ENCODE measurements around the gene TMEM178A. TPM values are rescaled to one million over a fixed set of nuclear protein-coding genes. Genes with fewer than 3 reads are reported as not detected.
A peak's percentile ranks its signal among the peaks of the same experiment; 100 is the strongest.
"Not testable (repeated sequence)": the region's sequence is repeated elsewhere in the genome, so short reads cannot be mapped to it uniquely, and the experiment has no call there.

Gene TMEM178A
- total RNA-seq (2014; rRNA removed; shearing (Covaris generic); ENCODE audit: low replicate concordance) = not detected in 2 replicates

- peaks cover 53% of the 10 kb centered on the region for H3K27me3 ChIP-seq
Observed at GRCh38 chr2:39665811-39666490, at the start of gene TMEM178A. TMEM178A (plus strand) TSS chr2:39665917; CDS start chr2:39665975, 58 bp downstream.

DNA sequence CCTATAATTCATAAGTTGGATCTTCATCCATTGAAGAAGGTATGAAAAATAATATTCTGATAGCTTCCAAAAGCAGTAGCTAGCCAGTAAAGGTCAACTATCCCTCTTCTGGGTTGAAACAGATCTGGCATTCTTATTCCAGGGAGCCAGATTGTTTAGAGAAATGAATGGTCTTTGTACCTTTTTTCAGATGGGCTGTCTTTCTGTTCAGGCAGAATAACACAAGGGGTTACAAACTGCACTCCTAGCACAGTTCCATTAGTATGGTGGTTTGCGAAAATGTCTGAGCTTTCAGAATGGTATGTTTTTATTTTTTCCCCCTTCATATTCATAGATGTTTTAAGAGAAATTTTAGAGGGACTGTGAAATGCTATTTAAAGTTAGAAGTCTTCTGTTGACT, 47.5 kb upstream of the TMEM178A start:
- H3K27me3 ChIP-seq = no peaks in the 10 kb centered on the region
- 0 out of 2 replicates have a peak, but pooled peaks cover 3% of the 10 kb centered on the region for H3K9me3 ChIP-seq
- no peak overlapping the region for H3K4me3 ChIP-seq
- DNase-seq = no peak
- H3K36me3 ChIP-seq = no peaks in the 10 kb centered on the region

More at GRCh38 chr2:39665811-39666490, at the start of gene TMEM178A:
- no peak for DNase-seq
- Histone ChIP-seq H3K36me3 (no peaks in the 10 kb centered on the region), H3K9me3 (no peaks in the 10 kb centered on the region), H3K4me3 (peak within 1 kb of the TSS; percentile 28)

DNA sequence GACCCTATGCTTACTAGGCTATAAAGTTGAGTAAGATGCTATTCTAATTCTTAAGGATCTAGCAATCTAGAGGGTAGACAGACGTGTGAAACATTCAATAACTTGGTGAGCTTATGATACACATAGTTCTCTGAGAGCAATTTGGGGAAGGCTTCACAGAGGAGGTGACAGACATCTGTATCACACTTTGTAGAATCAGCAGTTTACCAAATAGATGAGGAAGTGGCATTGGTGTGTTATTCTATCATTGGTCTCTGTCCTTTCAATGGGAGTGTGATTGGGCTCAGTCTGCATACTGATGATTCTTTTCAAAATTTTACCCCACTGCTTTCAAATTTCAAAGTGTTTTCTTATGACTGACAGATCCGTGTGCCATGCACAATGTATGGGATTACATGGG, 47.0 kb upstream of the TMEM178A start:
- H3K4me3 ChIP-seq = no peak overlapping the region
- no peaks in the 10 kb centered on the region for H3K27me3 ChIP-seq
- H3K36me3 ChIP-seq = no peaks in the 10 kb centered on the region
- 0 out of 2 replicates have a peak, but pooled peaks cover 3% of the 10 kb centered on the region for H3K9me3 ChIP-seq
- DNase-seq = no peak

DNA sequence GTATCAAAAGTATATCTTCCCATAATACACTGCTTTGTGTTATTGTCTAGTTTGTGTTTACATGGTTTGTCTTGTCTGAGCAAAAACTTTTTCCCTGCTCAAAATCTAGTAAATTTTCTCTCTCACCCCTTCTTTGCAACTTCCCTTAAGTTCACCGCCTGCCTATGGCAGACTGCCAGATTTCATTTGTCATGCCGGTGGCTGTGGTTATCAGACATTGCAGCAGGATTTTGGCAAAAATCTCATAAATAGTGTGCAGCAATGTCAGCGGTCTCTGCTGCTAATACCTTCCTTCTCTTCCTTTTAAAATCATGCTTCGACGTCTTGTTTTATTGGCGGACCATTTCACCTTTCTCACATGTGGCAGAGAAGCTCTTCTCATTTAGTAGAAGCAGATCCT, 45.6 kb upstream of the TMEM178A start:
- no peak overlapping the region for H3K4me3 ChIP-seq
- no peaks in the 10 kb centered on the region for H3K27me3 ChIP-seq
- DNase-seq = peak; percentile 87
- H3K36me3 ChIP-seq = no peaks in the 10 kb centered on the region
- no peaks in the 10 kb centered on the region for H3K9me3 ChIP-seq

GRCh38 chr2:39621596-39621995, 44.1 kb upstream of the TMEM178A start:
- no peaks in the 10 kb centered on the region for H3K27me3 ChIP-seq
- no peak for DNase-seq
- no peaks in the 10 kb centered on the region for H3K9me3 ChIP-seq
- no peak overlapping the region for H3K4me3 ChIP-seq
- H3K36me3 ChIP-seq = no peaks in the 10 kb centered on the region

- DNase-seq = no peak
- no peak overlapping the region for H3K4me3 ChIP-seq
- no peaks in the 10 kb centered on the region for H3K9me3 ChIP-seq
- H3K27me3 ChIP-seq = no peaks in the 10 kb centered on the region
- H3K36me3 ChIP-seq = no peaks in the 10 kb centered on the region
Observed at GRCh38 chr2:39622860-39623259, 42.9 kb upstream of the TMEM178A start.

GRCh38 chr2:39623917-39624316, 41.8 kb upstream of the TMEM178A start:
- H3K4me3 ChIP-seq = no peak overlapping the region
- DNase-seq = no peak
- H3K27me3 ChIP-seq = no peaks in the 10 kb centered on the region
- no peaks in the 10 kb centered on the region for H3K36me3 ChIP-seq
- H3K9me3 ChIP-seq = no peaks in the 10 kb centered on the region

- H3K27me3 ChIP-seq = no peaks in the 10 kb centered on the region
- no peak overlapping the region for H3K4me3 ChIP-seq
- H3K36me3 ChIP-seq = no peaks in the 10 kb centered on the region
- peak; percentile 25 for DNase-seq
- no peaks in the 10 kb centered on the region for H3K9me3 ChIP-seq
Observed at GRCh38 chr2:39625193-39625926, 40.4 kb upstream of the TMEM178A start.

DNA sequence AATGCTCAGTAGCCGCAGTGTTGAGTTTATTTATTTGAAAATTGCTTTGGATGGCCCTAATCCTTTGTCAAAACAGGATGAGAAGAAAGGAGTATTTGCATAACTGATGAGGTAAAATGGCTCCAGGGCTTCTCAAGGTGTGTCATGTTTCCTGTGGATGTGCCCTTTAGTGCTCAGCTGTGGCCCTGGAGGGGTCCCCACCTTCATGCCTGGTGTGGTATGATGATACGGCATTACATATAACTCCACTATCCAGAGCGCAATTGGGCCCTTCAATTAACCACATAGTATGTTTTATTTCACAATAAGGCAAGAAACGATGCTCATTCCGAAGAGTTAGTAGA, 39.8 kb upstream of the TMEM178A start:
- H3K27me3 ChIP-seq = no peaks in the 10 kb centered on the region

GRCh38 chr2:39628346-39628745, 37.4 kb upstream of the TMEM178A start:
- not testable (repeated sequence) for H3K36me3 ChIP-seq, H3K27me3 ChIP-seq, H3K4me3 ChIP-seq, H3K9me3 ChIP-seq, DNase-seq

More for the DNA sequence above, 39.8 kb upstream of the TMEM178A start:
- Histone ChIP-seq H3K9me3 (no peaks in the 10 kb centered on the region), H3K36me3 (no peaks in the 10 kb centered on the region), H3K4me3 (no peak overlapping the region)
- no peak for DNase-seq

DNA sequence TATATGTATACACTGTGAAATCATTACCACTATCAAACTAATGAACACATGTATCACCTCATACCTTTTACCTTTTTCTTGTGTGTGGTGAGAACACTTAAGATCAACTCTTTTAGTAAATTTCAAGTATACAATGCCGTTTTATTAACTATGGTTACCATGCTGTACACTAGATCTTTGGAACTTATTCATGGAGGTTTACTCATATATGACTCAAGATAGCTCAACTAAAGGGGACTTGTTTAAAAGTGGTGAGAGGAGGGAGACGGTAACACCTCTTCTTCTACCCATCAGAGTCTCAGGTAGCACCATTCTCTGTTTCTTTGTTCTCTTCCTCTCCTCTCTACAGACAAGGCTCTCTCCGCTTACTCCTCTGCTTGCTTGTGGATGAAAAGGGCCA, 36.1 kb upstream of the TMEM178A start:
- DNase-seq = no peak
- no peak overlapping the region for H3K4me3 ChIP-seq
- H3K9me3 ChIP-seq = no peaks in the 10 kb centered on the region
- no peaks in the 10 kb centered on the region for H3K27me3 ChIP-seq
- no peaks in the 10 kb centered on the region for H3K36me3 ChIP-seq

GRCh38 chr2:39631256-39631655, 34.5 kb upstream of the TMEM178A start:
- H3K27me3 ChIP-seq = no peaks in the 10 kb centered on the region
- no peaks in the 10 kb centered on the region for H3K36me3 ChIP-seq
- DNase-seq = no peak
- H3K4me3 ChIP-seq = no peak overlapping the region
- H3K9me3 ChIP-seq = no peaks in the 10 kb centered on the region

DNA sequence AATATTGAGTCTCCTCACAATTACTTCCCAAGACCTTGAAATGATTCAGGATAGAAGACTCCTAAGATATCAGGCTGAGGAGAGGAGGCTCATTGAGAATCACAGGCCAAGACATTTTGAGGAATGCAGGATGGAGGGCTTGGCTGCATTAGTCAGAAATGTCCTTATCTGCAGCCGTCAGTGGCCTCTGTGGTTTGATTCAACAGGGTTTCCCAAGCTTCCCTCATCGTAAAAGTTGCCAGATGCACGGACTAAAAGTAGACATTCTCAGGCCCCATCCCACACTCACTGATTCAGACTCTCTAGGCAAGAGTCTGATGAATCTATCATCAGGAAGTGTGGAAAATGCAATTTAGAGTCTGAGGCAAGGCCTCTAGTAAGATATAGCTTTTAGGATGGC, 34.0 kb upstream of the TMEM178A start:
- H3K27me3 ChIP-seq = no peaks in the 10 kb centered on the region
- H3K36me3 ChIP-seq = no peaks in the 10 kb centered on the region
- H3K4me3 ChIP-seq = no peak overlapping the region
- H3K9me3 ChIP-seq = no peaks in the 10 kb centered on the region
- peak; percentile 55 for DNase-seq

- Histone ChIP-seq H3K4me3 (no peak overlapping the region), H3K27me3 (no peaks in the 10 kb centered on the region), H3K36me3 (no peaks in the 10 kb centered on the region), H3K9me3 (no peaks in the 10 kb centered on the region)
- DNase-seq = no peak
Observed at GRCh38 chr2:39632876-39633275, 32.8 kb upstream of the TMEM178A start.

DNA sequence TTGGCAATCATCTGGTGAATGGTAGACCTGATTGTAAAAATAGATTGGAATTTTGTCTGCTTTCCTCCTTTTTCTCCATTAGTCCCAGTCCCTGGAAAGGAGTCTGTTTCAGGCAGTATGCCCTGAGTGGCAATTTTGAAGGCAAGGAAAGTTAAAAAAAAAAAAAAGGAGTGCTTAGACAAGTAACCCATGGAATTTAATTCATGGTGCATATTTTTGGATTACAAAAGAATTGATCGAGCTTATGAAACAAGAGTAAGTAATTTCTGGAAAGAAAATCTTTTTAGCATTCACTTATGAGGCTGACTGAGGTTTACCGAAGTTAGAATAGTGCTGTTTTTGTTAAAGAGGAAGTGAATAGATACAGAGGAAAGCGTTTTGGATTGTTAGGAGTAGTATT, 29.4 kb upstream of the TMEM178A start:
- H3K36me3 ChIP-seq = no peaks in the 10 kb centered on the region

DNA sequence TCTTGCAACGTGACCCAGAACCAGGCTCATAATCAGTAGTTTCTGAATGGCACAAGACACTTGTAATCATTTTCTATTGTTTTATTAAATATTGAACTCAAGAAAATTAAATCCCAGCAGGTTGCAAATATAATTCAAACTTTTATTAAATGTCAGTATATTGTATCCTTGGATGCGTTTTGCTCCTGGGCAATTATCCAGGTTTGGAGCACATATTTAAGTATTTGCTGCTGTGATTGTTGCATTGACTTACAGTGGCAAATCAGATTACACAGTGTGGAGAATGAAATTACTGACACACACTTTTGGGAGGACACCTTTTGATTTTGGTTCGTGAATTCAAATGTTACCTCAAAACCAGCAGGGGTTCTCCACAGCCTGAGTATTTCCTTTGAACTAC, 27.1 kb upstream of the TMEM178A start:
- H3K27me3 ChIP-seq = no peaks in the 10 kb centered on the region
- H3K36me3 ChIP-seq = no peaks in the 10 kb centered on the region
- H3K4me3 ChIP-seq = no peak overlapping the region
- DNase-seq = no peak
- no peaks in the 10 kb centered on the region for H3K9me3 ChIP-seq

More for the DNA sequence above, 29.4 kb upstream of the TMEM178A start:
- no peak overlapping the region for H3K4me3 ChIP-seq
- no peaks in the 10 kb centered on the region for H3K9me3 ChIP-seq
- no peak for DNase-seq
- H3K27me3 ChIP-seq = no peaks in the 10 kb centered on the region

GRCh38 chr2:39640107-39640506, 25.6 kb upstream of the TMEM178A start:
- H3K4me3 ChIP-seq = no peak overlapping the region
- no peaks in the 10 kb centered on the region for H3K27me3 ChIP-seq
- H3K36me3 ChIP-seq = no peaks in the 10 kb centered on the region
- peak; percentile 51 for DNase-seq
- no peaks in the 10 kb centered on the region for H3K9me3 ChIP-seq

- Histone ChIP-seq H3K36me3 (no peaks in the 10 kb centered on the region), H3K4me3 (no peak overlapping the region), H3K27me3 (no peaks in the 10 kb centered on the region), H3K9me3 (no peaks in the 10 kb centered on the region)
- DNase-seq = no peak
Observed at GRCh38 chr2:39640681-39641080, 25.0 kb upstream of the TMEM178A start.

Data from MG63 (cell line).